ENCODE data around the gene TBC1D22A.

The TBC1D22A gene

GRCh38 chr22:46741974-46742519 lies 20.4 kb upstream of the TBC1D22A start:
- no peak for DNase-seq (ENCODE audit: low read depth in 2 of 2)
- no peak for TF ChIP-seq CTCF (IDR thresholded peaks at IDR 0.05; ENCODE audit: low read depth, low read length)
- H3K4me3 ChIP-seq (replicated peaks in 1 of 2; ENCODE audit: low read depth in 2 of 2, low read length in 2 of 2): no peak overlapping the region

- no peak overlapping the region for H3K4me3 ChIP-seq (replicated peaks in 1 of 2; ENCODE audit: low read depth in 2 of 2, low read length in 2 of 2)
- no peak for TF ChIP-seq CTCF (IDR thresholded peaks at IDR 0.05; ENCODE audit: low read depth, low read length)
- DNase-seq (ENCODE audit: low read depth in 2 of 2): no peak
Observed at GRCh38 chr22:46742576-46743221, 19.8 kb upstream of the TBC1D22A start.

- no peak overlapping the region for H3K4me3 ChIP-seq (replicated peaks in 1 of 2; ENCODE audit: low read depth in 2 of 2, low read length in 2 of 2)
- TF ChIP-seq CTCF (IDR thresholded peaks at IDR 0.05; ENCODE audit: low read depth, low read length): no peak
- DNase-seq (ENCODE audit: low read depth in 2 of 2): no peak
Observed at GRCh38 chr22:46744581-46744980, 17.9 kb upstream of the TBC1D22A start.

- no peak for DNase-seq (ENCODE audit: low read depth in 2 of 2)
- H3K4me3 ChIP-seq (replicated peaks in 1 of 2; ENCODE audit: low read depth in 2 of 2, low read length in 2 of 2): no peak overlapping the region
- no peak for TF ChIP-seq CTCF (IDR thresholded peaks at IDR 0.05; ENCODE audit: low read depth, low read length)
Observed at GRCh38 chr22:46746192-46746591, 16.3 kb upstream of the TBC1D22A start.

- DNase-seq (ENCODE audit: low read depth in 2 of 2): no peak
- TF ChIP-seq CTCF (IDR thresholded peaks at IDR 0.05; ENCODE audit: low read depth, low read length): no peak
- H3K4me3 ChIP-seq (replicated peaks in 1 of 2; ENCODE audit: low read depth in 2 of 2, low read length in 2 of 2): no peak overlapping the region
Observed at GRCh38 chr22:46746620-46747019, 15.8 kb upstream of the TBC1D22A start.

GRCh38 chr22:46747646-46748045 lies 14.8 kb upstream of the TBC1D22A start:
- no peak for TF ChIP-seq CTCF (IDR thresholded peaks at IDR 0.05; ENCODE audit: low read depth, low read length)
- H3K4me3 ChIP-seq (replicated peaks in 1 of 2; ENCODE audit: low read depth in 2 of 2, low read length in 2 of 2): no peak overlapping the region

More at GRCh38 chr22:46747646-46748045, 14.8 kb upstream of the TBC1D22A start:
- DNase-seq (ENCODE audit: low read depth in 2 of 2): no peak
